NCI-H69 (cell line): ENCODE results near the gene LRG1.
"Not testable (repeated sequence)": the region's sequence is repeated elsewhere in the genome, so short reads cannot be mapped to it uniquely, and the experiment has no call there.

Experiments
- DNase-seq: peaks from one replicate; lab custom pipeline; 2025; lab: John Stamatoyannopoulos, UW

Gene LRG1

GRCh38 chr19:4576016-4576933, 36.4 kb upstream of the LRG1 start:
- peak; percentile 68 for DNase-seq

GRCh38 chr19:4575267-4576015, 35.6 kb upstream of the LRG1 start:
- DNase-seq = peak; percentile 43

- no peak for DNase-seq
Observed at GRCh38 chr19:4573682-4574081, 33.8 kb upstream of the LRG1 start.

- DNase-seq = no peak
Observed at GRCh38 chr19:4571305-4571917, 31.6 kb upstream of the LRG1 start.

GRCh38 chr19:4570916-4571304, 31.1 kb upstream of the LRG1 start:
- DNase-seq = no peak

GRCh38 chr19:4570402-4570801, 30.6 kb upstream of the LRG1 start:
- no peak for DNase-seq

GRCh38 chr19:4568886-4569285, 29.1 kb upstream of the LRG1 start:
- no peak for DNase-seq

- DNase-seq = peak; percentile 69
Observed at GRCh38 chr19:4567584-4568071, 27.8 kb upstream of the LRG1 start.

GRCh38 chr19:4566402-4567051, 26.7 kb upstream of the LRG1 start:
- DNase-seq = peak; percentile 76

- DNase-seq = not testable (repeated sequence)
Observed at GRCh38 chr19:4563562-4563961, 23.7 kb upstream of the LRG1 start.

GRCh38 chr19:4562085-4562484, 22.2 kb upstream of the LRG1 start:
- not testable (repeated sequence) for DNase-seq

- DNase-seq = no peak
Observed at GRCh38 chr19:4559569-4559968, 19.7 kb upstream of the LRG1 start, which contains the start of gene SEMA6B. SEMA6B (minus strand) TSS chr19:4559684; CDS start chr19:4558457, 1,227 bp downstream.

GRCh38 chr19:4557971-4558941, 18.4 kb upstream of the LRG1 start:
- peak; percentile 44 for DNase-seq

GRCh38 chr19:4557144-4557970, 17.5 kb upstream of the LRG1 start:
- peak; percentile 55 for DNase-seq

GRCh38 chr19:4556597-4557127, 16.8 kb upstream of the LRG1 start:
- peak; percentile 60 for DNase-seq

GRCh38 chr19:4555657-4556561, 16.1 kb upstream of the LRG1 start:
- DNase-seq = peak; percentile 76

- no peak for DNase-seq
Observed at GRCh38 chr19:4554717-4555116, 14.9 kb upstream of the LRG1 start.

GRCh38 chr19:4553775-4554174, 13.9 kb upstream of the LRG1 start:
- DNase-seq = no peak
